GM19238 (cell line): ENCODE measurements around the gene SLC9A5.

Experiments used
- DNase-seq: peaks from one replicate; pipeline ENCODE4 v3.0.0; 2011; ENCODE audit warnings: low spot score; ENCODE audit not compliant: insufficient read length

SLC9A5 gene, protein sequence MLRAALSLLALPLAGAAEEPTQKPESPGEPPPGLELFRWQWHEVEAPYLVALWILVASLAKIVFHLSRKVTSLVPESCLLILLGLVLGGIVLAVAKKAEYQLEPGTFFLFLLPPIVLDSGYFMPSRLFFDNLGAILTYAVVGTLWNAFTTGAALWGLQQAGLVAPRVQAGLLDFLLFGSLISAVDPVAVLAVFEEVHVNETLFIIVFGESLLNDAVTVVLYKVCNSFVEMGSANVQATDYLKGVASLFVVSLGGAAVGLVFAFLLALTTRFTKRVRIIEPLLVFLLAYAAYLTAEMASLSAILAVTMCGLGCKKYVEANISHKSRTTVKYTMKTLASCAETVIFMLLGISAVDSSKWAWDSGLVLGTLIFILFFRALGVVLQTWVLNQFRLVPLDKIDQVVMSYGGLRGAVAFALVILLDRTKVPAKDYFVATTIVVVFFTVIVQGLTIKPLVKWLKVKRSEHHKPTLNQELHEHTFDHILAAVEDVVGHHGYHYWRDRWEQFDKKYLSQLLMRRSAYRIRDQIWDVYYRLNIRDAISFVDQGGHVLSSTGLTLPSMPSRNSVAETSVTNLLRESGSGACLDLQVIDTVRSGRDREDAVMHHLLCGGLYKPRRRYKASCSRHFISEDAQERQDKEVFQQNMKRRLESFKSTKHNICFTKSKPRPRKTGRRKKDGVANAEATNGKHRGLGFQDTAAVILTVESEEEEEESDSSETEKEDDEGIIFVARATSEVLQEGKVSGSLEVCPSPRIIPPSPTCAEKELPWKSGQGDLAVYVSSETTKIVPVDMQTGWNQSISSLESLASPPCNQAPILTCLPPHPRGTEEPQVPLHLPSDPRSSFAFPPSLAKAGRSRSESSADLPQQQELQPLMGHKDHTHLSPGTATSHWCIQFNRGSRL

DNA sequence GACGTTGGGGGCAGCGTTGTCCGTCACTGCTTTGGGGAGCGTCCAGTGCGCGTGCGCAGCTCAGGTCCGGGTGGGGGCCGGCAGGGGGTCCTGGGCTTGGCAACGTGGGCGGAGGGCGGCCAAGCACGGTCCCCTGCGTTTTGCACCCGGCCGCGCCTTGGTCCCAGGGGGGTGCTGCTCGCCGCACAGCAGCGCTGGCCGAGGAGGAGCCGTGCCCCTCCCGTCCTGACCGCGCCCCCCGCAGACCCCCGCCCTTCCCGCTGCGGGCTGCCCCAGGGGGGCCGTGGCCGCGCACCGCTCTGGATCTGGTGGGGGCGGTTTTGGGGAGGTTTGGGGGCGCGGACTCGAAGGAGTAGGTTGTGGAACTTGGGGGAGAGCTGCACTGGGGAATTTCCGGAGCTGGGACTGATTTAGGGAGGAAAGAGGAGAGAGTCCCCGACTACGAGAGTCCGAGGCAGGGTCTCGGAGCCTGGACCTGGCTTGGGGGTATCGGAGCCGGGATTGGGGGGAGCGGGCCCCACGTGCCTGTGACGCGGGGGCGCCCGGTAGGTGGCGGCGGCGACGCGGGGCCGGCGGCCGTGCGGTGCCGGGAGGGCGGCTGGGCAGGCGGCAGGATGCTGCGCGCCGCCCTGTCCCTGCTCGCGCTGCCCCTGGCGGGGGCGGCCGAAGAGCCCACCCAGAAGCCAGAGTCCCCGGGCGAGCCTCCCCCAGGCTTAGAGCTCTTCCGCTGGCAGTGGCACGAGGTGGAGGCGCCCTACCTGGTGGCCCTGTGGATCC lies at the start of gene SLC9A5:
TSS of gene SLC9A5 (plus strand) at position 579 of the 777 bp plus-strand sequence. CDS start at position 615, 36 bp downstream.
- DNase-seq: peak; percentile 33

DNA sequence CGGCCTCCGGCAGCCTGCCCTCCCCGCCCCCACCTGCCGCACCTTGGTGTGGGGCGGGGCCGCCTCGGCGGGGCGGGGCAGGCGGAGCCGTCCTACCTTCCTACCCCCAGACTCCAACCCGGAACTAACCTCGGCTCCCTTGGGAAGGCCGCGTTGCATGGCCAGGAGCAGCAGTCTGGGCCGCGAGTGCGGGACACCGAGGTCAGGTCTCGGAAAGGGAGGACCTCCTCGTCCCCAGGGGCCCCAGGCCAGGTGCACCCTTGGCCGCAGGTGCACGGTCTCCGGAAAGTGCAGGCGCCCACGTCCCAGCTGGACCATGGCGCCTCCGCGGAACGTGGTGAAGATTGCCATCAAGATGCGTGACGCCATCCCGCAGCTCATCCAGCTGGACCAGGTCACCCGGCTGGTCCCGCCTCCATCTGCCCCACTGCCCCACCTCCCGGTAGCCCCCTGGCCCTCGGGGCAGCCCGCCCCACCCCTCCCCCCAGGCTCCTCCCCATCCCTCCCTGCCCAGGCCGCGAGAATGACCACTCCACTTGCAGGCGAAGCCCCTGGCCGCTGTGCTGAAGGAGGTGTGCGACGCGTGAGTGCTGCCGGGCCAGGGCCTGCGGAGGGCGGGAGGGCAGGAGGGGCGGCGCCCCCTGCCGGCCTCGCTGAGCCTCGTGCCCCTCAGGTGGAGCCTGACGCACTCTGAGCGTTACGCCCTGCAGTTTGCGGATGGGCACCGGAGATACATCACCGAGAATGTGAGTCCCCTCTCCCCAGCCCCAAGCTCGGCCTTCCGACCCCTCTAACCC lies 49.6 kb upstream of the SLC9A5 start, which contains the start of gene ELMO3:
TSS of gene ELMO3 (plus strand) at position 121 of the 797 bp plus-strand sequence. CDS start at position 317, 196 bp downstream.
- DNase-seq: no peak

DNA sequence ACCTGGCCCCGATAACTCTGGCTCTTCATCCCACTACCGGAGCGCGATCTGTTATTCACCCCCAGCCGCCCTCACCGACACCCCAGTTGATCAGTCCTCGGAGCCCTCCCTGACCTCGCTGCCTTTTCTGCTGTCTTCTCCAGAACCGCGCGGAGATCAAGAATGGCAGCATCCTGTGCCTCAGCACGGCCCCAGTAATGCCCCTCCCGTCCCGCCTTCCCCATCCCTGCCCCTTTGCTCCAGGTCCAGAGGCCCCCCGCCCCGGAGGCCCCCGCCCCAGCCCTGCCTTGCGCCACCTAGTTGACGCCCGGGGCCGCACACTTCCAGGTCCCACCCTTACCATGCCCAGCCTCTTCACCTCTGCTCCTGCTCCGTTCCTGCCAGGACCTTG lies 49.0 kb upstream of the SLC9A5 start:
- DNase-seq: no peak

DNA sequence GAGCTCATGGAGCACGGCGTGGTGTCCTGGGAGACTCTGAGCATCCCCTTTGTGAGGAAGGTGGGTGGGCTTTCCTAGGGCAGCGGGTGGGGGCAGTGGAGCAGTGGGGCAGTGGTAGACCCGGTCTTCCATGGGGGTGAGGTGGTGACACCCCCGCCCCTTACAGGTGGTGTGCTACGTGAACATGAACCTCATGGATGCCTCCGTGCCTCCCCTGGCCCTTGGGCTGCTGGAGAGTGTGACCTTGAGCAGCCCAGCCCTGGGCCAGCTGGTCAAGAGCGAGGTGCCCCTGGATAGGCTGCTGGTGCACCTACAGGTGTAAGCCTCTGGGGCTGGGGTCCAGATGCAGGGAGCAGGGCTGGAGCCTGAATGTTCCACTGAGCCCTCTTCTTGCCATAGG lies 48.3 kb upstream of the SLC9A5 start:
- DNase-seq: no peak

DNA sequence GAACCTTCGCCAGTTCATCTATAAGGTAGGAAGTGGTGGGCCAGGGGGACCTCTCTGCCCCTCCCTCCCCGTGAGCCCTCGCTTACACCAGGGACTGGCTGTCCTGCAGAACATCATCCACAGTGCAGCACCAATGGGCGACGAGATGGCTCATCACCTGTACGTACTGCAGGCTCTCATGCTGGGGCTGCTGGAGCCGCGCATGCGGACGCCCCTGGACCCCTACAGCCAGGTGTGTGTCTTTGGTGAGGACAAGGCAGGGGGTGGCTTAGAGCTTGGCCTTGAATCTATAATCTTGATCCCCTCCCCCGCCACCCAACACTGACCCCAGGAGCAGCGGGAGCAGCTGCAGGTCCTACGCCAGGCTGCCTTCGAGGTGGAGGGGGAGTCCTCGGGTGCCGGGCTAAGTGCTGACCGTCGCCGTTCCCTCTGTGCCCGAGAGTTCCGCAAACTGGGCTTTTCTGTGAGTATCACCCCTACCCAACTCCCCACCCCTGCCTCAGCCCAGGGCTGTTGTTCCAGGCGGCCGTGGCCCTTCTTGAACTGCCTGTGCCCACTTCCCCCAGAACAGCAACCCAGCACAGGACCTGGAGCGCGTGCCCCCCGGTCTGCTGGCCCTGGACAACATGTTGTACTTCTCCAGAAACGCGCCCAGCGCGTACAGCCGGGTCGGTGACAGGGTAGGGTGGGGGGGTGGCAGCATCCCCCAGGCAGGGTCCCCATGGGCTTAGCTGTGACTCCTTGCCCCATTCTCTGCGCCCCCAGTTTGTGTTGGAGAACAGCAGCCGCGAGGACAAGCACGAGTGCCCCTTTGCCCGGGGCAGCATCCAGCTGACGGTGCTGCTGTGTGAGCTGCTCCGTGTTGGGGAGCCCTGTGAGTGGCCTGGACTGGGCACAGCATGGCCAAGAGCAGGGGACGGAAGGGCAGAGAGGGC lies 47.1 kb upstream of the SLC9A5 start:
- DNase-seq: no peak

DNA sequence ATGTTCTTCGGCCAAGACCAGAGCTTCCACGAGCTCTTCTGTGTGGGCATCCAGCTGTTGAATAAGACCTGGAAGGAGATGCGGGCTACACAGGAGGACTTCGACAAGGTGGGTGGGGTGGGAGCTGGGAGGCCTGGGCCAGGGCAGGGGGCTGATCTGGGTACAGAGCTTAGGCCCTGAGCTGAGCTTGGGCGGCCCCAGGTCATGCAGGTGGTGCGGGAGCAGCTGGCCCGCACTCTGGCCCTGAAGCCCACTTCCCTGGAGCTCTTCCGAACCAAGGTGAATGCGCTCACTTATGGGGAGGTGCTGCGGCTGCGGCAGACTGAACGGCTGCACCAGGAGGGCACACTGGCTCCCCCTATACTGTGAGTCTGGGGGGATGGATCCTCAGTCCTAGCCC lies 46.4 kb upstream of the SLC9A5 start:
- DNase-seq: no peak

DNA sequence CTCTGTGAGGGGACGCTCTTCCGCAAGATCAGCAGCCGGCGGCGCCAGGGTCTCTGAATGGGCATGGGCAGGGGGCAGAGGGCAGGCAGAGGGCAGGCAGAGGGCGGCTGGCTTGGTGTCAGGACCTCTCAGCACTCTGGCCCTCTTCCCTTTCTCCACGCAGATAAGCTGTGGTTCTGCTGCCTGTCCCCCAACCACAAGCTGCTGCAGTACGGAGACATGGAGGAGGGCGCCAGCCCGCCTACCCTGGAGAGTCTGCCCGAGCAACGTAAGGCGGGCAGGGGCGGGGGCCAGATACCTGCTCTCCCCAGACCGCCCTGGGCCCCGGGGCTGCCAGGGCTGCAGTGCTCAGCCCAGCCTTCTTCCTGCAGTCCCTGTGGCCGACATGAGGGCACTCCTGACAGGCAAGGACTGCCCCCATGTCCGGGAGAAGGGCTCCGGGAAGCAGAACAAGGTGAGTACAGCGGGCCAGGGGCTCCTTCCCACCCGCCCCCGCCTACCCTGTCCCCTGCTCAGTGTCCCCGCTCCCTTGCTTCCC lies 45.8 kb upstream of the SLC9A5 start:
- DNase-seq: no peak

DNA sequence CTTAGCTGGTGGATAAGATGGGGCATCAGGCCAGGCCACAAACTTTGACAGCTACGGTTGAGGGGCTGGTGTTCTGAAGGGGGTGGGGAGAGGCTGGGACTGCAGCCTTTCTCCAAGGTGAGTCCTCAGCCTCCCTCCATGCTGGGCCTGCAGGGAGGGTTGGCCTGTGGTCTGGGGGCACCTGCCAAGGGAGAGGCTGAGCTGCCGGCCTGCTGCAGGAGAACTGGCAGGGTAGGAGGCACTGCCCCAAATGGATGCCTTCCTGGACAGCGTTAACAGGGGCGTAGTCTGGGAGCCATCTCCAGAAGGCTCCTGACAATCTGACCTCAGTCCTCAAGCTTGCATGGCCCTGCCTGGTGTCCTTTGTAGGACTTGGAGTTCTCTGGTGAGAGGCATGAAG lies 44.7 kb upstream of the SLC9A5 start:
- DNase-seq: no peak

DNA sequence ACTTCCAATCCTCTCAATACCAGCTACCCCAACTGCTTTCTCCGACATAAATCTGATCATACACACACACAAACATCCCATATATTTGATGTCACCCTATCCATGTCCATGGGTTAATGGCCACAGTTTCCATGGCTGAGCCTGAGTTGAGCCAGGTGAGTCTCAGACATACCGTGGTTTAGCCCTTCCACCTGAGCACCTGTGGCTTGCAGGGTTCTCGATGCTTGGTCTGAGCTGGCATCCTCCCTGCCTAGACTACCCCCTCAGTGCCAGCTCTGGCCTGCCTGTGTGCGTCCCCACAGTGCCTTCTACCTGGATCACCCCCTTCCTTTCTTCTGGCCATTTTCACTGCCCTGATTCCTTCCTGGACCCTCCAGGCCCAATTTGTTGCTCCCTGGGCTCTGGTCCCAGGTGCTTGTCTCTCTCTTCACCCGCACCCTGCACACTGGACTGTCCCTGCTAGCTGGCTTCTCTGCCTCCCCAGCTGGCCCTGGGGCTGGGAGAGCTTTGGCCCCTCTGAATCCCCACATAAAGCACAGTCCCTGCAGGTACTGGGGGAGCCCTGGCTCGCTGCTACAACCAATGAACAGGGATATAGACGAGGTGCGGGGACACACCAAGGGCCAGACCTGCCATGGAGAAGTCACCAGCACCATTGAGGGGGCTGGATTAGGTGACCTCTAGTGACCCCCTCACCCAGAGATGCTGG lies 42.5 kb upstream of the SLC9A5 start:
- no peak for DNase-seq

DNA sequence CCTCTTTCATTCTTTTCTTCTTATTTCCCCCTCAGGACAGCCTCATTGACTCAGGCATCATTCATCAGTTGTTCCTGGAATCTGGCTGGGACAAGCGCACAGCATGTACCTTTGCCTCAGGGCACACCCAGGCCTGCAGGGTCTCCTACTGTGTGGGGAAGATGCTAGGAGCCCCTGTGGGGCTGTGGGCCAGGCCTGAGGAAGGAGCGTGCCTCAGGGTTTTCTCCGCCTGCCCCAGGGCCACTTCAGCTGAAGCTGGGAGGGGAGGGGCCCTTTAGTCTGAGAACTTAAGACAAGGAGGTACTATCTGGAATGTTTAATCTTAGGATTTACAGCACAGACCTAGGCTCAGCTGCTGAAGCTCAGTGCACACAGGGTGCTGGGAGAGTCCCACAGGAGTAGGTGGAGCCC lies 41.9 kb upstream of the SLC9A5 start:
- DNase-seq: no peak

DNA sequence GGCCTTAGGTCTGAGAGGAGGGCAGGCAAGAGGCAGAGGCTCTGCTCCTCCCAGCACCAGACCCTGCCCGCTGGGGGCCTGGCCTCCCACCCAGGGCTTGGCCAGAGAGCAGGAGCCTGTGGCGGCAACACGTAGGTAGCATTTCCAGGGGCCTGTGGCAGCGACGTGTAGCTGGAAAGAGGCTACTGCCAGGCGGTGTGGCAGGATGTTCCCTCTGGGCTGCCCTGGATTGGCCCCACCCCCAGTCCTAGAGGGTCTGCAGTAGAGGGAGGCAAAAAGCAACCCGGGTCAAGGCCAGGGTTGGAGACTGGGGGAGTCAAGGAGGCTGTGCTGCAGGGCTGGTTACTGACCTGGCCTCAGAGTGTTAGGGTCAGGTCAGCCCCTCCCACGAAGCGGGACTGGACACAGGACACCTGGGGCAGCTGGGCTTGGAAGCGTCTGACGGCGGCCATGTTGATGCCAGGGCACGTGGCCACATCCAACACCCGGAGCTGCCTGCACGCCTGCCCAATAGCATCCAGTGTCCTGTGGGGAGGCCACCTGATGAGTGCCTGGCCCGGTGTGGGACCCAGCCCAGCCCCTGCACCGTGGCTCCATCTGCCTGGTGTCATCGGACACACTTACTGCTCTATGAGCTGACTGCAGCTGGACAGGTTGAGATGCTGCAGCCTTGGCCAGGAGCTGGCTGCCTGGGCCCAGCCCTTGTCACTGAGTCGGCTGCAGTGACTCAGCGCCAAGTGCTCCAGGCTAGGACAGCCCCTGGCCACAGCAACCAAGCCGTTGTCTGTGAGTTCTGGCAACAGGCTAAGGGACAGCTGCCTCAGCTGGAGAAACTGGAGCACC lies 41.3 kb upstream of the SLC9A5 start:
- no peak for DNase-seq

DNA sequence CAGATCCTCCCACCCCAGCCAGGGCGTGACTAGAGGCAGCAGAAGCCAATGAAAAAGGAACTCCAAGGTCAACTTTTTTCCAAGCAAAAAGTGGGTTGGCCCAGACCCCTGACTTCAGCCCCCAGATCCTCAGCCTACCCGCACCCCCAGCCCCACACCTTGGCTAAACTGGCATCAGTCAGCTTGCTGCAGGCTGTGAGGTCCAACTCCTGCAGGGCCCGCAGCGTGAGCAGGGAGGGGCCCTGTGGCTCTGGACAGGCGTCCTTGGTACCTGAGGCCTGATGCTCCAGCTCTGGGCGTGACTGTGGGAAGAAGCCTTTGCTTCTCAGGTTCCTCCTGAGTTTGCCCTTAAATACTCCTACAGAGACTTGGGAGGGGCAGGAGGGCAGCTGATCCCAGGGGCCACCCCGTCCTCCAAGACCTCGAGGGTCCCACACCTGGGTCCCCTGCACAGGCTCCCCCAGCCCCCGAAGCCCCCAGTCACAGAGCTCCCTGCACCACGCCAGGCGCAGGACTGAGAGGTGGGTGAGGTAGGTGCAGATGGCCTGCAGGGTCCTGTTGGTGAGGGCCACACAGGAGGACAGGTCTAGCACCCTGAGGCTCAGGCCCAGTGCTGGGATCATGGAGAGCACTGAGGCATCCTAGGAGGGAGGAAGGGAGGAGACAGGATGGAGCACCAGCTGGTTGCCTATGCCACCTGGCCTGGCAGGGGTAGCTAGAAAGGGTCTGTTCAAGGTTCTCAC lies 40.5 kb upstream of the SLC9A5 start:
- DNase-seq: no peak

DNA sequence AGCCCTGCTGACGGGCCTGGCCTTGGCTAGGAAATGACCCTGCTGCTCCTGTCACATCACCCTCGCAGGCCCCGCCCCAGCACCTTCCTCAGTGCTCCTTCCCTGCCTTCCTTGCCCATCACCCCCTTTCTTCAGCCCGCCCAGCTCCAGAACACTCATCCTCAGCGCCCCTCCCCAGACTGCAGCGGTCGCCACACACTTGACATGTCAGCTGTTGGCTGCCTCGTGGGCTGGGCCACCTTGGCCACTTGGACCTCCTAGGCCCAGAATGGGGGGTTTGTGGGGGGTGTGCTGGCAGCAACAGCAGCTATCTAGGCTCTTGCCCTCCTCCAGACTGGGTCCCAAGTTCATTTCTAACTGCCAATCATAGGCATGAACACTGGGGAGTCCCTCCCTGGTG lies 39.2 kb upstream of the SLC9A5 start:
- DNase-seq: no peak

DNA sequence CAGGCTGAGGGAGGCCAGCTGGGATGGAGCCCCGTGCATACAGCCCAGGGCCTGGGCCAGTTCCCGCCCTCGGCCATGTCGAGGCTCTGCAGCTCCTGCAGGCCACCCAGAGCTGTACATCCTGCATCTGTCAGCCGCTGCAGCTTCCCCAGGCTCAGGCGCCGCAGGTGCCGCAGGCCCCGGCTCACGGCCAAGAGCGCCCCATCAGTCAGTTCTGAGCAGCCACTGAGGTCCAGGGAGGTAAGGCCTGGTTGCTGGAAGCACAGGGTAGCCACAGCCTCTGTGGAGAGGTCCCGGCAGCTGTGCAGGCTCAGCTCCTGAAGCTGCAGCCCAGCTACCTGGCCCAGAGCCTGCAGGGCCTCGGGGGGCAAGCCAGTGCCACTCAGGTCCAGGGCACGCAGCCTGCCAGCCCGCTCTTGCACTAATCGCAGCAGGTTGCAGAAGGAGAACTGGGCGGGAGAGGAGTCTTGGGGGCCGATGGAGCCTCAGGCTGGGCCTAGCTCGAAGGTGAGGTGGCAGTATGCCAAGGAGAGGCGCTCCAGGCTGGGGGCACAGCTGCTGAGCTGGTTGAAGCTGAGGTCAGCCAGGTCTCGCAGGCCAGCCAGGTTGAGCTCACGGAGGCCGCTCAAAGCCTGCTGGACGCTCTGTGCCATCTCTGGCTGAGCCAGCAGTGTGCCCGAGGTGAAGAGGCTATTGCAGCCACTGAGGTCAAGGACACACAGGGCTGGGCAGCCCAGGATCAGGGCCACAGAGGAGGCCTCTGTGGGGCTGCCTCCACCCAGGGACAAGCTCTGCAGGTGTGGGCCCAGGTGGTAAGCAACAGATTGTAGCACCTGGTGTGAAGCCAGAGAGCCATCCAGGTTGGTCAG lies 38.5 kb upstream of the SLC9A5 start:
- DNase-seq: no peak

DNA sequence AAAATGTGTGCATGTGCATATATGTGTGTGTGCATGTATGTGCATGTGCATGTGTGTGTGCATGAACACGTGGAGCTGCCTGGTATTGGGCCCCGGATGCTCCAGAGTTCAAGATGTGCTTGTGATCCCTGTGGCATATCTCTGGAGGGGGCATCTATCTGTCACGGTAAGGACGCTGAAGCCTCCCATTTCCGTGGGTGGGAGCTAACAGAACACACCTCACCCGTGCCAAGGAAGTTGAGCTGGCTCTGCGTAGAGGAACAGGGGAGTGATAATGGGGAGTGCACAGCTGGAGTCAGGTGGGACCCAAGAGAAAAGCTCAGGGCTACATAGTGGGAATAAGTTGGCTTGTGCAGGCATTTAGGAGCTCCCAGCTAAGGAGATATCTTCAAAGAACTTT lies 37.1 kb upstream of the SLC9A5 start:
- DNase-seq: no peak

DNA sequence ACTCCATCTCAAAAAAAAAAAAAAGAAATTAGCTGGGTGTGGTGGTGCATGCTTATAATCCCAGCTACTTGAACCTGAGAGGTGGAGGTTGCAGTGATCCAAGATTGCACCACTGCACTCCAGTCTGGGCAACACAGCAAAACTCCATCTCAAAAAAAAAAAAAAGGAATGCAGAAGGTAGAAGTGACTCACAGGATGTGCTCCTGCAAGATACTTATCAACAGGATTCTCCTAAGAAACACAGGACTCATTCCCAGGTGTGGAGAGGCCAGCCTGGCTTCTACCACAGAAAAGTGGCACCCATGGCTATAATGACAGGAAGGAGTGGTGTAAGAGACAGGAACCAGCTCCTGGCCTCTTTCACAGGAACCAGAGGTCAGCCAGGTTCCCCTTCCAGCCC lies 36.0 kb upstream of the SLC9A5 start:
- DNase-seq: no peak
